Heart left ventricle (tissue), 16 donors: ENCODE measurements around the gene PPM1L. TPM values are rescaled to one million over a fixed set of nuclear protein-coding genes. Genes with fewer than 3 reads are reported as not detected.
A peak's percentile ranks its signal among the peaks of the same experiment; 100 is the strongest.

Source experiments
- ATAC-seq, 4 donors: fragments of 200-7000 bp; cut with Tn5 transposase; one replicate each; pipeline ENCODE4 v1.9.1; 2020 to 2022; ENCODE audit warnings: moderate library complexity in 4 of 4, mild to moderate bottlenecking in 3 of 4, moderate number of reproducible peaks in 1 of 4
- DNase-seq, 5 donors: peaks; one replicate each; pipeline ENCODE4 v3.0.0-alpha.2; 2020
- H3K27ac ChIP-seq, 12 donors: fragments of 200-600 bp; sonication (generic) in 4 of 12; one replicate each; pipeline versions ENCODE4 v1.5.0 to v1.8.0; 2016 to 2022; ENCODE audit warnings: mild to moderate bottlenecking in 2 of 12
- H3K27me3 ChIP-seq, 9 donors: fragments of 200-600 bp; sonication (generic) in 2 of 9; one replicate each; pipeline versions ENCODE4 v1.5.1 to v1.8.0; 2016 to 2022; ENCODE audit warnings: mild to moderate bottlenecking in 3 of 9
- H3K36me3 ChIP-seq, 9 donors: fragments of 200-600 bp; sonication (generic) in 2 of 9; one replicate each; pipeline versions ENCODE4 v1.5.0 to v1.8.0; 2018 to 2022; ENCODE audit warnings: mild to moderate bottlenecking in 2 of 9
- H3K4me1 ChIP-seq, 12 donors: fragments of 200-600 bp; sonication (generic) in 4 of 12; one replicate each; pipeline versions ENCODE4 v1.5.0 to v1.8.0; 2016 to 2022; ENCODE audit warnings: mild to moderate bottlenecking in 3 of 12
- H3K4me3 ChIP-seq, 12 donors: fragments of 200-600 bp; sonication (generic) in 4 of 12; one replicate each; pipeline versions ENCODE4 v1.5.0 to v1.8.0; 2017 to 2022; ENCODE audit warnings: mild to moderate bottlenecking in 9 of 12, moderate library complexity in 4 of 12
- H3K9me3 ChIP-seq, 12 donors: fragments of 200-600 bp; sonication (generic) in 4 of 12; one replicate each; pipeline versions ENCODE4 v1.5.0 to v1.8.0; 2016 to 2022; ENCODE audit warnings: mild to moderate bottlenecking in 1 of 12
- POLR2A ChIP-seq, 2 donors: fragments of 450-650 bp; IDR thresholded peaks; one replicate each; pipeline ENCODE4 v1.6.1; 2017; ENCODE audit warnings: antibody characterized with exemption in 2 of 2, mild to moderate bottlenecking in 2 of 2, moderate library complexity in 2 of 2
- WGBS, 4 donors: extraction: QIAGEN DNeasy Blood & Tissue Kit in 2 of 4; methylation state at CpG; one replicate each; pipeline versions ENCODE4 v1.1.5 to v1.1.7; 2013 to 2018; 5-methylcytosine and 5-hydroxymethylcytosine counted together
- intact Hi-C, 10 donors: fragments of 100-400 bp; cut with DNase I; formaldehyde crosslinking; loops; one replicate each; pipeline versions ENCODE4 v1.11.1 to v1.14.2; 2022
- polyA plus RNA-seq, 2 donors: library from polyadenylated mRNA; stranded (reverse); fragments of 200-250 nt; gene quantifications; one replicate each; pipeline ENCODE4 v1.2.3, GENCODE V29; 2013
- total RNA-seq, 9 donors: library from RNA; depleted of rRNA in 2 of 9; stranded (reverse); fragments of >200 nt in 2 of 9; fragmentation: NEBNext Ultra II Directional in 3 of 9; extraction: Animal tissue kit (Norgen Biotek cat#: 25700) in 3 of 9; gene quantifications; one replicate each; pipeline versions ENCODE4 v1.1.0 to v1.2.4, GENCODE V29; 2016 to 2023
- TF ChIP-seq, protein P1 (sequence below), 12 donors: fragments of 200-600 bp; sonication (generic) in 4 of 12; IDR thresholded peaks; one replicate each; pipeline versions ENCODE4 v1.5.0 to v1.8.0; 2018 to 2022; ENCODE audit warnings: antibody characterized with exemption in 12 of 12, mild to moderate bottlenecking in 5 of 12
- donor health status: ischemic (EF 13 %, LVEDD 7.1; RV severe dilation, severe dysfunction).
- donor health status: healthy with polysubstance abuse.
- donor health status: DM: no; HTN: yes; CAD: no.
- donor health status: DM: no; HTN: no; CAD: no.
- donor health status: ischemic (EF 25% LVEDD 6.9; RV normal size, moderate dysfunction).
- donor health status: ischemic (EF 25% LVEDD 5.7; RV mildly dilated, moderate dysfunction).
- donor health status: healthy.
- donor health status: DM: yes; HTN: yes; CAD: no.
- donor health status: ischemic (EF 35%, LVEDD 5.7; RV mildly dilated, moderate dysfunction).
- donor health status: nonischemic (EF 11% LVEDD 7.7; RV severe dilation, severe dysfunction).
- donor health status: DM: yes; HTN: yes; CAD: no.
- donor health status: PGD.
- donor health status: ischemic (EF 29% LVEDD 5.4; RV normal size, mild dysfunction).
- donor health status: nonischemic (EF 23%, LVEDD 6.1; RV moderate dilation, normal function).

Gene PPM1L
- total and polyA plus RNA-seq, 11 donors = 6.2 to 89.6 (median 41.7) TPM

DNA sequence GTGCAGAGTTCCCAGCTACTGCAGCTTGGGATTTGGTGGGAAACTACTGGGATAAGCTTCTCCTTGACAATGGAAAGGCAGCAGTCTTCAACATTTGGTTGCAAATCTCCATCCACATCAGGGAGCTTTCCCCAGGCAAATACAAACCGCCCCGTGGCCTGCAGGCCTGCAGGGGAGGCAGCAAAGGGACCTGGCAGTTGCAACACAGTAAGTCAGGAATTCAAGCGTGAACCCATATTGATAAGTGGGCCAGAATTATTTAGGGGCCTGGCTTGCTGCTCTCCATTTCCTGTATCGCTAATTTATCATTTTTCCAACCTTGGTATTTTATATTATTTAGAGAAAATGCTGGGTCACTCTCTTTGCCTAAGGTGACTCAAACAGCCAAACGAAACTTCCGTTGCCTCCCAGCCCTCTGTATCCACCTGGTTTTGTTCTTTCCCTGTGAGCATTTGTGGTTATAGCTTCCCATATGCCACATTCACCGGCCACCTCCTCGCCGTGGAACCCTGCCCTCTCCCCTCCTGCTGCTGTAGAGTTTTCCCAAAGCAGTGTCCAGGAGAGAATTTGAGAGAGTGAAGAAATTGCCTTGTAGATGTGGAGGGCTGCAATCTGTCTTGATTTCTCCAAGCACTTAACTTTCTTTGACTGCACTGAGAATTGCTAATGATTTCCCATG is 314.4 kb downstream of the PPM1L start:
- Histone ChIP-seq H3K9me3 (no peaks in the 10 kb centered on the region), H3K27me3 (no peaks in the 10 kb centered on the region), H3K4me3 (no peak overlapping the region), H3K27ac (peak overlapping the region in 3 of 12 donors; percentile 14 to 74 (median 14)), H3K4me1 (peaks cover 0 to 33% (median 10%) of the 10 kb centered on the region in 12 donors), H3K36me3 (peaks cover 0 to 9% (median 0%) of the 10 kb centered on the region in 9 donors)
- DNase-seq (no peak), ATAC-seq (no peak)
- TF ChIP-seq, protein P1, sequence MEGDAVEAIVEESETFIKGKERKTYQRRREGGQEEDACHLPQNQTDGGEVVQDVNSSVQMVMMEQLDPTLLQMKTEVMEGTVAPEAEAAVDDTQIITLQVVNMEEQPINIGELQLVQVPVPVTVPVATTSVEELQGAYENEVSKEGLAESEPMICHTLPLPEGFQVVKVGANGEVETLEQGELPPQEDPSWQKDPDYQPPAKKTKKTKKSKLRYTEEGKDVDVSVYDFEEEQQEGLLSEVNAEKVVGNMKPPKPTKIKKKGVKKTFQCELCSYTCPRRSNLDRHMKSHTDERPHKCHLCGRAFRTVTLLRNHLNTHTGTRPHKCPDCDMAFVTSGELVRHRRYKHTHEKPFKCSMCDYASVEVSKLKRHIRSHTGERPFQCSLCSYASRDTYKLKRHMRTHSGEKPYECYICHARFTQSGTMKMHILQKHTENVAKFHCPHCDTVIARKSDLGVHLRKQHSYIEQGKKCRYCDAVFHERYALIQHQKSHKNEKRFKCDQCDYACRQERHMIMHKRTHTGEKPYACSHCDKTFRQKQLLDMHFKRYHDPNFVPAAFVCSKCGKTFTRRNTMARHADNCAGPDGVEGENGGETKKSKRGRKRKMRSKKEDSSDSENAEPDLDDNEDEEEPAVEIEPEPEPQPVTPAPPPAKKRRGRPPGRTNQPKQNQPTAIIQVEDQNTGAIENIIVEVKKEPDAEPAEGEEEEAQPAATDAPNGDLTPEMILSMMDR (IDR thresholded peaks at IDR 0.05) = no peak
- no peak for TF ChIP-seq POLR2A (IDR thresholded peaks at IDR 0.05)
- 80 to 93% (median 89%) methylated on average over 9 of the region's 9 CpGs for WGBS, 4 donors
- intact Hi-C loops = loop anchor here in 1 of 10 donors (10.0 kb wide), 1 partner anchor 344 kb away; no protein-coding TSS in a partner anchor

DNA sequence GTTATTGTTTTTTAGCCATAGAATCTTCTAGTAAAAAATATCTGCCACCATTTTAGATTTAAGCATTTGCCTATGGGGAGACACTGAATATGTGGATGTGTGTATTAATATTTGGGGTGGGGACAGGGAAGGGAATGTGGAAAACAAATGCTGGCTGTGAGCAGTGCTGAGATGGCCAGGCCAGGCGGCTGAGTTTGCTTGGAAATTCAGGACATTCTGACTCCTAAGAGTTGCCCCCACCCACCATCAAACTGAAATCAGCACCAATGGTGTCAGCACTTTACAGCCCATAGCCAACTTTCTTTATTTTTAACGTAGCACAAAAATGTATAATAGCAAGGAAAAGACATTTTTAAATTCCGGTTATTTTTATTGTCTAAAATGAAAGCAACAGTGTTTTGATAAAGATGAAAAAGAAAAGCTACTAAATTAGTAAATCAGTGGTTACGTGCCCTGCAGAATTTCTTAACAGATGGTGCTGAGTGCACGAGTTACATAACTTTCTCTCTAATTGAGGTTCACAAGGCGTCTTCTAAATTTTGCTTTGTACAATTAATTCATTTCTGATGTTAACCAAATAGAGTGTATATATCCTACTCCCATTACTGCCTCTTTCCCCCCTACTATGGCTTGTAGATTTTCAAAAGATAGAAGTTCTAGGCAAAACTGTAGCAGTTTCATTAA is 315.1 kb downstream of the PPM1L start:
- no peak for DNase-seq
- Histone ChIP-seq H3K27me3 (no peaks in the 10 kb centered on the region), H3K4me3 (peak overlapping the region in 1 of 12 donors; percentile 14), H3K9me3 (no peaks in the 10 kb centered on the region), H3K36me3 (peaks cover 0 to 5% (median 0%) of the 10 kb centered on the region in 9 donors), H3K4me1 (peaks cover 0 to 33% (median 10%) of the 10 kb centered on the region in 12 donors), H3K27ac (peak overlapping the region in 1 of 12 donors; percentile 9)
- WGBS, 4 donors = 69 to 75% (median 72%) methylated on average over 6 of the region's 6 CpGs
- TF ChIP-seq POLR2A (IDR thresholded peaks at IDR 0.05) = no peak
- TF ChIP-seq, protein P1 (IDR thresholded peaks at IDR 0.05) = no peak
- intact Hi-C loops = loop anchor here in 1 of 10 donors (10.0 kb wide), 1 partner anchor 344 kb away; no protein-coding TSS in a partner anchor
- no peak for ATAC-seq

DNA sequence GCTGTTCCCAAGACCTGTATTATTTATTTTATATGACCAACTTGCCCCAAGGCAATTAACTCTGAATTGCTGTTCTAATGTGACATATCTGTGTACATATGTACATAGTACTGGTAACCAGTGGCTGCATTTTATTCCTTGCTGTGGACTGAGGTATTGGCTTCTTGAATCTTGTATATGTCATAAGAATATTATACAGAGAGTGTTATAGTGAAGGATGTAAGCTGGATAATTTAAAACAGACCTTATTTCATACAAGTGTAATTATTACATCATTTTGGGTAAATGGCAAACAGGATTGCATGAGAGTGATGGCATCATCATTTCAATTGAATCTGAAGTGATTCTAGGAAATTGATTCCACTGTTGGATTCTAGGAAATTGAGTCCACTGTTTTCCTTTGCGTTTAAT is 316.2 kb downstream of the PPM1L start:
- Histone ChIP-seq H3K9me3 (no peaks in the 10 kb centered on the region), H3K27ac (no peak overlapping the region), H3K4me3 (no peak overlapping the region), H3K27me3 (no peaks in the 10 kb centered on the region), H3K36me3 (peaks cover 0 to 5% (median 0%) of the 10 kb centered on the region in 9 donors), H3K4me1 (peaks cover 0 to 33% (median 9%) of the 10 kb centered on the region in 12 donors)
- DNase-seq = no peak
- WGBS, 4 donors = 91 to 100% (median 95%) methylated on average over 1 of the region's 1 CpG
- ATAC-seq = no peak
- intact Hi-C loops = loop anchor here in 1 of 10 donors (10.0 kb wide), 1 partner anchor 343 kb away; no protein-coding TSS in a partner anchor
- TF ChIP-seq, protein P1 (IDR thresholded peaks at IDR 0.05) = no peak
- no peak for TF ChIP-seq POLR2A (IDR thresholded peaks at IDR 0.05)

DNA sequence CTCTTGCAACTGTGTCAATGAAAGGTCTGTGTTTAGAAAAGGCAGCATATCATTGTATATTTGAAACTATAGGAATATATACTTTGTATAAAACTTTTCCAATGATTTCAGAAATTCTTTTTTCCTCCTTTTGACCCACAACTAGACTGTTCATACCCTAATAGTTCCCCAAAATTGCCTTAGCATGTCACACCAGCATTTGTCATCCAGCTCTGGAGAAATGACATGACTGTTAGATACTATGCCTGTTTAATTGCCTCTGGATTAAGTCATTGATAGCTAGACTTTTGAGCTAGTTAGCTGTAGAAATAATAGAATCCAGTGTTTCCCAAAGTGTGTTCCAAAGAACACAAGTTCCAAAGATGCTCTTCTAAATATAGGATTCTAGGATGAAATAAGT is 316.7 kb downstream of the PPM1L start:
- Histone ChIP-seq H3K4me3 (no peak overlapping the region), H3K36me3 (peaks cover 0 to 5% (median 0%) of the 10 kb centered on the region in 9 donors), H3K4me1 (peaks cover 0 to 33% (median 6%) of the 10 kb centered on the region in 12 donors), H3K27me3 (no peaks in the 10 kb centered on the region), H3K9me3 (no peaks in the 10 kb centered on the region), H3K27ac (no peak overlapping the region)
- no peak for DNase-seq
- intact Hi-C loops = loop anchor here in 1 of 10 donors (10.0 kb wide), 1 partner anchor 342 kb away; no protein-coding TSS in a partner anchor
- ATAC-seq = no peak
- TF ChIP-seq, protein P1 (IDR thresholded peaks at IDR 0.05) = no peak
- TF ChIP-seq POLR2A (IDR thresholded peaks at IDR 0.05) = no peak
